ENCODE results near the gene SOX13.

SOX13 gene

DNA sequence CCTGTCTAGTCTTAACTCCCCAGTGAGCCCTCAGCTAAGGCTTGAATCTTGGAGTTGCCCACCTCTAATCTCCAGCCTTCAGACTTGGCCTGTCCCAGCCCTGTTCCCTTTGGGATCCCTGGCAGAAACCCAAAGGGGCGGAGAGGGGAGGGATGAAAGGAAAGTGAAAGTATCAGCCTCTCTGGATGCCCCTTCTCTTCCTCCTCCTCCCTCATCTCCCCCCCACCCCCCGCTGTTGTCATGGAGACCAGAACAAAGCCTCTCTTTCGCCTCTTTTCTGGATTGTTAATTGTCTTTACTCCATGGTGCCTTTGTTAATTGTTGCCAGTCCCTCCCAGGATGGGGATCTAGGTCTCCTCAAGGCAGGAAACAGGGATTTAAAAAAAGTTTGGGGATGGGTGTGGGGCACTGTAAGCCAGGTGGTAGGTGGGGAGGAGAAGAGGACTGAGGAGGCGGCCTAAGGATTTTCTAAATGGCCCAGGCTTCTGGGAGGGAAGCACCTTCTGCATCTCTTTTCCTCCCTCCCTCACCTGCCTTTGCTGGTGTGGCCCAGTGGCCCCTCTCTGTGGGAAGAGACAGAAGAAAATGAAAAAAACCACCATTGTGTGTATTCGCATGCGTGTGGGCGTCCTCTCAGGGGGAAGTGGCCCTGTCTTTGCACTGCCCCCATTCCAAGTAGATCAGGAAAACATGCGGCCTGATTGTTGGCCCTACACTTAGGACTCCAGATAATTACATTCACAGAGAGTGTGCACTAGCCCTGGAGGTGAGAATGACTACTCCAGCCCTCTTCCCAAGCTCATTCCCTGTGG, 7.5 kb upstream of the SOX13 start:
- DNase-seq: peak; percentile 52

- no peak for DNase-seq
These were observed 7.0 kb upstream of the SOX13 start for GRCh38 chr1:204065986-204066300.

- no peak for DNase-seq
These were observed 5.0 kb upstream of the SOX13 start for GRCh38 chr1:204067935-204068334.

- DNase-seq: no peak
These were observed 3.0 kb upstream of the SOX13 start for GRCh38 chr1:204069887-204070286.

DNA sequence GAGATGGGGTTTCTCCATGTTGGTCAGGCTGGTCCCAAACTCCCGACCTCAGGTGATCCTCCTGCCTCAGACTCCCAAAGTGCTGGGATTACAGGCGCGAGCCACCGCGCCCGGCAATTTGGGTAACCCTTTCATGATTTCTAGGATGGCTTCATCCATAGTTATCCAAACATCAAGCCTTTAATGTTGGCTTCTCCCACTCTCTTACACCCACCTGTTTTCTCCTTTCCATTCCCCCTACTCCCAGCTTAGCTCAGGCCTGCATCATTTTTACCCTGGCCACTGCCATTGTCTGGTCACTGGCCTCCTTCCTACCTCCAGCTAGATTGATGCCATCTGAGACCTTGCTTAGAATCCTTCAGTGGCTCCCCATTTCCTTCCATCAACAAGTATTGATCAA, 2.0 kb upstream of the SOX13 start:
- DNase-seq: no peak

DNA sequence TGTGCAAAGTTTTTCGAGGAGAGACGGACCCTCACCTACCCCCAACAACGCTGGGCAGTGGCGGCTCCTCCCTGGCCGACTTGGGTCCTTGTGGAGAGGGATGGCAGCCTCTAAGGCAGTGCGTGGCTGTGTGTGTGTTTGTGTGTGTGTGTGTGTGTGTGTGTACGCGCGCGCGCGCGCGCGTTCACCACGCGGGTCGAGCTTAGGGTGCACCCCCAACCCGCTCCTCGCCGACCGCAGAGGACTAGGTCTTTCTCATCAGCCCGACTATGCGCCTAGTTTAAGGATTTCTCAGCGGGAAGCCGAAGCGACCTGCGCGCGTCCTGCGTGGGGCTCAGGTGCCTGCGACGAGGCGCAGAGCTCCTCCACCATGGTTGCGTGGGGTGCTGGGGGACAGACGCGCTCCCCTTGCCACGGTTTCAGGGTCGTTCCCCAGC, 940 bp downstream of the SOX13 start:
- DNase-seq: no peak

- peak; percentile 55 for DNase-seq
These were observed 1.6 kb downstream of the SOX13 start for GRCh38 chr1:204074274-204075138.

GRCh38 chr1:204075139-204075521, 2.2 kb downstream of the SOX13 start:
- no peak for DNase-seq

GRCh38 chr1:204075890-204076846, 3.3 kb downstream of the SOX13 start:
- no peak for DNase-seq

DNA sequence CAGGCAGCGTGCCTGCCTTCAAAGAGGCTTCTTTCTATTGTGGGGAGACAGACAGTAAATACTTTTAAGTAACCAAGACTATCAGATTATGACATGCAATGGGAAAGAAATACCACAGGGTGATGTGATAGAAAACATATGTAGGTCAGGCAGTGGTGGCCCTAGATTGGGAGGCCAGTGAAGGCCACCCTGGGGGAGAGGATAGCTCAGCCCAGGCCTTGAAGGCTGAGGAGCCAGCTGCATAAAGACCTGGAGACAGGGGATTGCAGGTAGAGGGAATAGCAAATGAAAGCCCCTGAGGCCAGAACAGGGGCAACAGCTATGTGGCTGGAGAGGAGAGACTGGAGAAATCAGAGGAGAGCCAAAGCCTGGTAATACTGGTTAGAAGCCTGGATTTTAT, 4.0 kb downstream of the SOX13 start:
- DNase-seq: no peak

- peak; percentile 90 for DNase-seq
These were observed 5.2 kb downstream of the SOX13 start for GRCh38 chr1:204077979-204078696.

- DNase-seq: no peak
These were observed 6.7 kb downstream of the SOX13 start for GRCh38 chr1:204079608-204079999.

DNA sequence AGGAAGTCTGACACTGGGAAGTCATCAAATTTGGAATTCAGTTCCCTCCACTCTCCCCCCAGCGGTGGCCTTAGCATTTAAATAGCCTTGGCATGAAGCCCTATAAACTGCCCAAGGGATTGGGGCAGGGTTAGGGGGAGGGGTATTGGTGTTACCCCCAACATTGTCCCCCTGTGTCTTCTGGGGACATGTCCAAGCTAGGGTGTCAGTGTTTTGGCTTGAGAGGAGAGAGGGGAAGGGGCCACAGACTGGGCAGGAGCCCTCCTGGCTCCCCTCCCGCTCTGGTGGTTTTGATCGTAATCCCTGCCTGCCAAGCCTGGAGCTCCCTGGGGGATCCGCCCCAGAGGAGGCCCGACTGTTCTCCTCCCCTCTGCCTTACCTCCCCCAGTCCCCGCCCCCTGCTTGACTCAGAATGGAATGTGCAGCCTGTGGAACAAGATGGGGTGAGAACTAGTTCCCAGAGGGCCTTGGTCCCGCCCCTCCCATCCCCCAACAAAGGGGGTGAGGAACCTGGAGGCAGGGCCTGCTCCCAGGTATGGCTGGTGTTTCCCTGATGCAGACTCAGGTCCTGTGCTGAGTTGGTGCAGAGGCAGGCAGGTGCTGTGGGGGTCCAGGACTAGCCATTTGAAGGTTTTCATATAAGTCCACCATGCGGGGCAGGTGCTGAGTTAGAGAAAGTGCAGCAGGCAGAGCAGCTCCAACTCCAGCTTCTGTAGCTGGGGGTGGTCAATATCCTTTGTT, 7.4 kb downstream of the SOX13 start:
- DNase-seq: peak; percentile 45

GRCh38 chr1:204081164-204081790, 8.4 kb downstream of the SOX13 start:
- DNase-seq: no peak

GRCh38 chr1:204081791-204082513, 9.0 kb downstream of the SOX13 start:
- peak; percentile 27 for DNase-seq

- DNase-seq: no peak
These were observed 10.6 kb downstream of the SOX13 start for GRCh38 chr1:204083491-204083890.

GRCh38 chr1:204084247-204084772, 11.4 kb downstream of the SOX13 start:
- peak; percentile 99 for DNase-seq

DNA sequence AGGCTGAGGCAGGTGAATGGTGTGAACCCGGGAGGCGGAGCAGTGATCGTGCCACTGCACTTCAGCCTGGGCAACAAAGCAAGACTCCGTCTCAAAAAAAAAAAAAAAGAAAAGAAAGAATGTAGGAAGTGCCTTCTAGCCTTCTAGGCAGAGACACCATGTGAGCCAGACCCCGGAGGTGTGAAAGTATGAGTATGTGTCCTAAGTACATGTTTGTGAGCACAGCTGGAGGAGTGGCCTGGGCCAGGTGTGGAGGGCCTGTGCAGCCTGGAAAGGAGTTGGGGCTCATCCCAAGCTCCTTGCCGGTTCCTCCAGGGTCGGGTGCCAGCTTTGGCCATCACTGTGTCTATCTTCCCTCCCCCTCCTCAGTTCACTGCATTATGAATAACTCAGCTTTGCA, 13.0 kb downstream of the SOX13 start:
- DNase-seq: no peak

GRCh38 chr1:204087181-204087892, 14.4 kb downstream of the SOX13 start:
- DNase-seq: no peak

Data from DMS79 treated with DMSO at 0.1 percent for 48 hours (cell line).